Heart left ventricle (tissue), 13 donors: ENCODE data around the gene DTYMK.

Experiments
- CTCF ChIP-seq, 12 donors: fragments of 200-600 bp; sonication (generic) in 4 of 12; IDR thresholded peaks; one replicate each; pipeline versions ENCODE4 v1.5.0 to v1.8.0; 2018 to 2022; ENCODE audit warnings: antibody characterized with exemption in 12 of 12, mild to moderate bottlenecking in 5 of 12
- POLR2A ChIP-seq, 2 donors: fragments of 450-650 bp; IDR thresholded peaks; one replicate each; pipeline ENCODE4 v1.6.1; 2017; ENCODE audit warnings: antibody characterized with exemption in 2 of 2, mild to moderate bottlenecking in 2 of 2, moderate library complexity in 2 of 2
- donor health status: ischemic (EF 13 %, LVEDD 7.1; RV severe dilation, severe dysfunction).
- donor health status: DM: no; HTN: yes; CAD: no.
- donor health status: DM: no; HTN: no; CAD: no.
- donor health status: ischemic (EF 25% LVEDD 6.9; RV normal size, moderate dysfunction).
- donor health status: ischemic (EF 25% LVEDD 5.7; RV mildly dilated, moderate dysfunction).
- donor health status: ischemic (EF 35%, LVEDD 5.7; RV mildly dilated, moderate dysfunction).
- donor health status: nonischemic (EF 11% LVEDD 7.7; RV severe dilation, severe dysfunction).
- donor health status: DM: yes; HTN: yes; CAD: no.
- donor health status: PGD.
- donor health status: ischemic (EF 29% LVEDD 5.4; RV normal size, mild dysfunction).
- donor health status: nonischemic (EF 23%, LVEDD 6.1; RV moderate dilation, normal function).

- TF ChIP-seq CTCF (IDR thresholded peaks at IDR 0.05) (no peak), POLR2A (IDR thresholded peaks at IDR 0.05) (peak in 1 of 2 donors; percentile 59)
These were observed 49.4 kb downstream of the DTYMK start, which contains the start of the genes ATG4B and THAP4 for GRCh38 chr2:241637018-241637794.
